Epithelial cell of esophagus (primary cell): ENCODE data around the gene NFYC.

Source experiments
- DNase-seq: peaks from one replicate; pipeline ENCODE4 v3.0.0; 2010; ENCODE audit warnings: low read depth
- H3K4me3 ChIP-seq: 2 replicates; pipeline ENCODE4 v1.5.1; 2011; ENCODE audit warnings: mild to moderate bottlenecking, low read length, control low read depth
- TF ChIP-seq, protein P1 (sequence below): IDR thresholded peaks from 2 replicates; pipeline ENCODE4 v1.5.1; 2011; ENCODE audit warnings: low read depth, mild to moderate bottlenecking, low read length, control low read depth, inconsistent platforms; ENCODE audit not compliant: insufficient read depth; ENCODE audit errors: missing control alignments

Gene NFYC

GRCh38 chr1:40780678-40781607 is 89.4 kb downstream of the NFYC start:
- TF ChIP-seq, protein P1, sequence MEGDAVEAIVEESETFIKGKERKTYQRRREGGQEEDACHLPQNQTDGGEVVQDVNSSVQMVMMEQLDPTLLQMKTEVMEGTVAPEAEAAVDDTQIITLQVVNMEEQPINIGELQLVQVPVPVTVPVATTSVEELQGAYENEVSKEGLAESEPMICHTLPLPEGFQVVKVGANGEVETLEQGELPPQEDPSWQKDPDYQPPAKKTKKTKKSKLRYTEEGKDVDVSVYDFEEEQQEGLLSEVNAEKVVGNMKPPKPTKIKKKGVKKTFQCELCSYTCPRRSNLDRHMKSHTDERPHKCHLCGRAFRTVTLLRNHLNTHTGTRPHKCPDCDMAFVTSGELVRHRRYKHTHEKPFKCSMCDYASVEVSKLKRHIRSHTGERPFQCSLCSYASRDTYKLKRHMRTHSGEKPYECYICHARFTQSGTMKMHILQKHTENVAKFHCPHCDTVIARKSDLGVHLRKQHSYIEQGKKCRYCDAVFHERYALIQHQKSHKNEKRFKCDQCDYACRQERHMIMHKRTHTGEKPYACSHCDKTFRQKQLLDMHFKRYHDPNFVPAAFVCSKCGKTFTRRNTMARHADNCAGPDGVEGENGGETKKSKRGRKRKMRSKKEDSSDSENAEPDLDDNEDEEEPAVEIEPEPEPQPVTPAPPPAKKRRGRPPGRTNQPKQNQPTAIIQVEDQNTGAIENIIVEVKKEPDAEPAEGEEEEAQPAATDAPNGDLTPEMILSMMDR: no peak
- H3K4me3 ChIP-seq: no peak overlapping the region
- no peak for DNase-seq

DNA sequence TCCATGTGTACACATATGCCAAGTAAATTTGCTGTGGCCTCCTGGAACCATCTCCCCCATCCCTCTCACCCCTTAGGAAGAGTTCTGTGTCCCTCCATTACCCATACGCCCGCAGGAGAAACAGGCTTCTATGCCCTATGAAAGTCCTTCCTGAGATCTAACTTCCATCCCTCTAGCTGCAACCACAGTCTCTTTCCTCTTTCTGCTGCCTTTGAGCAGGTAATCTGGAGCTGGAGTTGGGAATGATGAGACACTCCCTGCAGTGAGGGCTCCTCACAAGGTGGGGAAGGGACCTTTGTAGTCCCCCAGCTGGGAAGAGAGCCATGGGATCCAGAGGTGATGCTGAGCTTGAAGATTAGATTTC is 90.1 kb downstream of the NFYC start:
- no peak overlapping the region for H3K4me3 ChIP-seq
- TF ChIP-seq, protein P1: no peak
- no peak for DNase-seq

- peak overlapping the region; percentile 5 for H3K4me3 ChIP-seq
- TF ChIP-seq, protein P1: no peak
- DNase-seq: no peak
These were observed 91.0 kb downstream of the NFYC start for GRCh38 chr1:40782371-40782956.

GRCh38 chr1:40783001-40783905 is 91.7 kb downstream of the NFYC start, which contains the start of gene KCNQ4:
Gene KCNQ4 (plus strand): TSS chr1:40783787. CDS start chr1:40784094, 307 bp downstream.
- peak; percentile 39 for DNase-seq
- peak within 1 kb of the TSS; percentile 26 for H3K4me3 ChIP-seq
- TF ChIP-seq, protein P1: no peak

GRCh38 chr1:40784141-40784770 is 92.8 kb downstream of the NFYC start:
- TF ChIP-seq, protein P1: no peak
- DNase-seq: no peak
- H3K4me3 ChIP-seq: no peak overlapping the region

DNA sequence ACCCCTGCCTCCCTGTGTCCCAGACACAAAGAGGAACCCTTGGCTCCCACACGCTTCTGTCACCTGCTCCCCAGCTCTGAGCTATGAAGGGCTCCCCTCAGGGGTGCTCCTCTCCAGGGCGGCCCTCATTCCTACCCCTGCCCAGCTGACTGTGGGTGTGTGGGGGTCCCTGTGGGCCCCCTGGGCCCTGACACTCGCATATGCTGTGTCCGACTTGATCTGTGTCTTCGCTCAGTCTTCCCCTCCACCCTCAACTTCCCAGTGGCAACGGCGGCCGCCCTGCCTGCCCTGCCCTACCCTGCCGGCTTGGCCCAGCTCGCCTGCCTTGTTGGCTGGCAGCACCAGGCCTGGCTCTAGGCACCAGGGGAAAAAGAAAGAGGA is 93.3 kb downstream of the NFYC start:
- DNase-seq: no peak
- no peak overlapping the region for H3K4me3 ChIP-seq
- TF ChIP-seq, protein P1: no peak
